Breast epithelium (tissue), 3 donors: ENCODE measurements around the gene TTYH3.
"Not testable (repeated sequence)": the region's sequence is repeated elsewhere in the genome, so short reads cannot be mapped to it uniquely, and the experiment has no call there.

ENCODE experiments used
- POLR2A ChIP-seq: fragments of 450-650 bp; IDR thresholded peaks from one replicate; pipeline ENCODE4 v1.6.1; 2016; ENCODE audit warnings: antibody characterized with exemption, mild to moderate bottlenecking, moderate library complexity
- POLR2AphosphoS5 ChIP-seq, 3 donors: sonication (generic); formaldehyde crosslinking; IDR thresholded peaks; one replicate each; pipeline ENCODE4 v1.6.1; 2017; ENCODE audit warnings: antibody characterized with exemption in 3 of 3
- TF ChIP-seq, protein P1 (sequence below), 3 donors: fragments of 450-650 bp; IDR thresholded peaks; one replicate each; pipeline ENCODE4 v1.5.1; 2016 to 2017; ENCODE audit warnings: antibody characterized with exemption in 3 of 3, mild to moderate bottlenecking in 3 of 3, moderate library complexity in 3 of 3

DNA sequence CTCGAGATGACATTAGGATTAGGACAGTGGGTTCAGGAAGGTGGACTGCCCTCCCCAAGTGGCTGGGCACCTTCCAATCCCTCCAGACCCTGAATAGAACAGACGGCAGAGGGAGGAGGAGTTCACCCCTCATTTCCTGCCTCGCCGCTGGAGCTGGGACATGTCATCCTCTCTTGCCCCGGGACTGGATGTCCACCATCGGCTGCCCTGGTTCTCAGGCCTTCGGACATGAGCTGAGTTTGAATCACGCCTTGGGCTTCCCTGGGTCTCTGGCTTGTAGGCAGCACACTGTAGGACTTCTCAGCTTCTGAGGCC is 62.3 kb downstream of the TTYH3 start:
- TF ChIP-seq, protein P1, sequence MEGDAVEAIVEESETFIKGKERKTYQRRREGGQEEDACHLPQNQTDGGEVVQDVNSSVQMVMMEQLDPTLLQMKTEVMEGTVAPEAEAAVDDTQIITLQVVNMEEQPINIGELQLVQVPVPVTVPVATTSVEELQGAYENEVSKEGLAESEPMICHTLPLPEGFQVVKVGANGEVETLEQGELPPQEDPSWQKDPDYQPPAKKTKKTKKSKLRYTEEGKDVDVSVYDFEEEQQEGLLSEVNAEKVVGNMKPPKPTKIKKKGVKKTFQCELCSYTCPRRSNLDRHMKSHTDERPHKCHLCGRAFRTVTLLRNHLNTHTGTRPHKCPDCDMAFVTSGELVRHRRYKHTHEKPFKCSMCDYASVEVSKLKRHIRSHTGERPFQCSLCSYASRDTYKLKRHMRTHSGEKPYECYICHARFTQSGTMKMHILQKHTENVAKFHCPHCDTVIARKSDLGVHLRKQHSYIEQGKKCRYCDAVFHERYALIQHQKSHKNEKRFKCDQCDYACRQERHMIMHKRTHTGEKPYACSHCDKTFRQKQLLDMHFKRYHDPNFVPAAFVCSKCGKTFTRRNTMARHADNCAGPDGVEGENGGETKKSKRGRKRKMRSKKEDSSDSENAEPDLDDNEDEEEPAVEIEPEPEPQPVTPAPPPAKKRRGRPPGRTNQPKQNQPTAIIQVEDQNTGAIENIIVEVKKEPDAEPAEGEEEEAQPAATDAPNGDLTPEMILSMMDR (IDR thresholded peaks at IDR 0.05), result not testable (repeated sequence)
- not testable (repeated sequence) for TF ChIP-seq POLR2AphosphoS5 (IDR thresholded peaks at IDR 0.05); POLR2A
